OCI-LY1 (cell line): Measurements from ENCODE around the gene RWDD4.

ENCODE experiments used
- EZH2 ChIP-seq: fragments of 200-600 bp; sonication (generic), shearing (Covaris generic); IDR thresholded peaks from 2 replicates; pipeline ENCODE4 v1.8.0; 2017; ENCODE audit warnings: borderline replicate concordance, mixed run types, mild to moderate bottlenecking, antibody characterized with exemption, low read length, moderate library complexity, mixed read lengths
- TF ChIP-seq, protein P1 (sequence below): fragments of 200-600 bp; sonication (generic), shearing (Covaris generic); IDR thresholded peaks from 2 replicates; pipeline ENCODE4 v1.5.1; 2017; ENCODE audit warnings: mild to moderate bottlenecking, antibody characterized with exemption, low read length, moderate library complexity, mixed read lengths

DNA sequence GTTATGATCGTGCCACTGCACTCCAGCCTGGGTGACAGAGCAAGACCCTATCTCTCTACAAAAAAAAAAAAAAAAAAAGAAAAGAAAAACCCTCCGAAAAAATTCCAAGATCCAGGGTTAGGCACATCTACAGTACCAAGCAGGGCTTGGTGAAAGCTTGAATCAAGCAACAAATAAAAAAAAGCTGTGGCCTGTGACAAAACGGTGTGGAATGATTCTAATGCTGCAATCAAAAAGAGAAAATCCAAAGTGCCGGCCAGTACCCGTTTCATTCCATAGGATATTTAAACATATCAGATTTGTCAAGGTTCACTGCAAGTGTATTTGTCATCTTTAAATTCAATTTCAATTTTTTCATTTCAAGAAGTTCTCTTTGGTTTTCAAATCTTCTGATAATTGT, 20.5 kb downstream of the RWDD4 start:
- TF ChIP-seq, protein P1, sequence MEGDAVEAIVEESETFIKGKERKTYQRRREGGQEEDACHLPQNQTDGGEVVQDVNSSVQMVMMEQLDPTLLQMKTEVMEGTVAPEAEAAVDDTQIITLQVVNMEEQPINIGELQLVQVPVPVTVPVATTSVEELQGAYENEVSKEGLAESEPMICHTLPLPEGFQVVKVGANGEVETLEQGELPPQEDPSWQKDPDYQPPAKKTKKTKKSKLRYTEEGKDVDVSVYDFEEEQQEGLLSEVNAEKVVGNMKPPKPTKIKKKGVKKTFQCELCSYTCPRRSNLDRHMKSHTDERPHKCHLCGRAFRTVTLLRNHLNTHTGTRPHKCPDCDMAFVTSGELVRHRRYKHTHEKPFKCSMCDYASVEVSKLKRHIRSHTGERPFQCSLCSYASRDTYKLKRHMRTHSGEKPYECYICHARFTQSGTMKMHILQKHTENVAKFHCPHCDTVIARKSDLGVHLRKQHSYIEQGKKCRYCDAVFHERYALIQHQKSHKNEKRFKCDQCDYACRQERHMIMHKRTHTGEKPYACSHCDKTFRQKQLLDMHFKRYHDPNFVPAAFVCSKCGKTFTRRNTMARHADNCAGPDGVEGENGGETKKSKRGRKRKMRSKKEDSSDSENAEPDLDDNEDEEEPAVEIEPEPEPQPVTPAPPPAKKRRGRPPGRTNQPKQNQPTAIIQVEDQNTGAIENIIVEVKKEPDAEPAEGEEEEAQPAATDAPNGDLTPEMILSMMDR: no peak
- no peak for TF ChIP-seq EZH2
